HepG2 (cell line): ENCODE measurements around the gene LLGL2. TPM values are rescaled to one million over a fixed set of nuclear protein-coding genes. Genes with fewer than 3 reads are reported as not detected.

Experiments
- FOXO1 ChIP-seq: sonication (generic); formaldehyde crosslinking; IDR thresholded peaks from 2 replicates; pipeline ENCODE4 v1.4.0; 2020; ENCODE audit warnings: missing genetic modification reagents
- NR3C1 ChIP-seq: sonication (generic); formaldehyde crosslinking; IDR thresholded peaks from 2 replicates; pipeline ENCODE4 v1.4.0; 2020; ENCODE audit warnings: missing genetic modification reagents
- REL ChIP-seq: sonication (generic); formaldehyde crosslinking; conservative IDR thresholded peaks from 2 replicates; pipeline ENCODE4 v1.8.0; 2022; ENCODE audit warnings: mild to moderate bottlenecking, missing genetic modification reagents, moderate library complexity
- RFX3 ChIP-seq: IDR thresholded peaks from 2 replicates; pipeline ENCODE4 v1.6.1; 2016; ENCODE audit warnings: missing biosample characterization, missing genetic modification reagents
- ZBTB26 ChIP-seq: IDR thresholded peaks from 2 replicates; pipeline ENCODE4 v1.6.1; 2016; ENCODE audit warnings: missing compliant biosample characterization, missing genetic modification reagents, borderline replicate concordance
- ZBTB3 ChIP-seq: sonication (generic); formaldehyde crosslinking; IDR thresholded peaks from 2 replicates; pipeline ENCODE4 v1.4.0; 2020; ENCODE audit warnings: low read depth, mild to moderate bottlenecking, moderate library complexity, missing genetic modification reagents, borderline replicate concordance
- ZNF142 ChIP-seq: sonication (generic); formaldehyde crosslinking; IDR thresholded peaks from 2 replicates; pipeline ENCODE4 v1.4.0; 2020; ENCODE audit warnings: missing genetic modification reagents
- ZNF143 ChIP-seq: sonication (generic); formaldehyde crosslinking; IDR thresholded peaks from 2 replicates; pipeline ENCODE4 v1.4.0; 2020; ENCODE audit warnings: missing genetic modification reagents
- ZNF235 ChIP-seq: sonication (generic); formaldehyde crosslinking; IDR thresholded peaks from 2 replicates; pipeline ENCODE4 v1.8.1; 2023; ENCODE audit warnings: mild to moderate bottlenecking, missing genetic modification reagents, borderline replicate concordance
- ZNF383 ChIP-seq: sonication (generic); formaldehyde crosslinking; IDR thresholded peaks from 2 replicates; pipeline ENCODE4 v1.4.0; 2020; ENCODE audit warnings: missing genetic modification reagents, mild to moderate bottlenecking, borderline replicate concordance
- ZNF788 ChIP-seq: sonication (generic); formaldehyde crosslinking; IDR thresholded peaks from 2 replicates; pipeline ENCODE4 v1.5.0; 2020; ENCODE audit warnings: mild to moderate bottlenecking, missing genetic modification reagents, borderline replicate concordance
- ZNF841 ChIP-seq: sonication (generic); formaldehyde crosslinking; IDR thresholded peaks from 2 replicates; pipeline ENCODE4 v1.8.1; 2023; ENCODE audit warnings: missing genetic modification reagents, borderline replicate concordance
- polyA plus RNA-seq, 8 experiments: library from polyadenylated mRNA; depleted of rRNA in 3 of 8; stranded (reverse) in 7 of 8; unstranded in 1 of 8; fragments of >200 nt; fragmentation: Illumina TruSeq in 4 of 8; extraction: Trizol in 4 of 8; gene quantifications; 2 replicates each; pipeline versions ENCODE4 v1.2.1 to v1.2.3, GENCODE V29; 2011 to 2016; ENCODE audit warnings: low read depth in 4 of 8, missing spikeins in 1 of 8, mixed read lengths in 1 of 8; ENCODE audit not compliant: insufficient read depth in 1 of 8
- total RNA-seq, 5 experiments: library from RNA; depleted of rRNA; stranded (reverse); fragments of >200 nt; fragmentation: Illumina TruSeq; extraction: Trizol; gene quantifications; 2 replicates each; pipeline ENCODE4 v1.2.3, GENCODE V29; 2016; ENCODE audit warnings: low read depth in 1 of 5
- TF ChIP-seq, protein P1 (sequence below): sonication (generic); formaldehyde crosslinking; IDR thresholded peaks from 2 replicates; pipeline ENCODE4 v1.8.0; 2023; ENCODE audit warnings: mild to moderate bottlenecking, missing genetic modification reagents
- TF ChIP-seq, protein P2 (sequence below): sonication (generic); formaldehyde crosslinking; IDR thresholded peaks from 2 replicates; pipeline ENCODE4 v1.5.1; 2020; ENCODE audit warnings: mild to moderate bottlenecking, missing genetic modification reagents, borderline replicate concordance
- TF ChIP-seq, protein P3 (sequence below): IDR thresholded peaks from 2 replicates; pipeline ENCODE4 v1.6.1; 2016; ENCODE audit warnings: mild to moderate bottlenecking, missing biosample characterization, missing genetic modification reagents

LLGL2 gene
- total and polyA plus RNA-seq, 2 of the 13 experiments (the other 11 are each of a cell fraction or from before 2014, with no cell fraction given), result 83.0 to 86.7 TPM

DNA sequence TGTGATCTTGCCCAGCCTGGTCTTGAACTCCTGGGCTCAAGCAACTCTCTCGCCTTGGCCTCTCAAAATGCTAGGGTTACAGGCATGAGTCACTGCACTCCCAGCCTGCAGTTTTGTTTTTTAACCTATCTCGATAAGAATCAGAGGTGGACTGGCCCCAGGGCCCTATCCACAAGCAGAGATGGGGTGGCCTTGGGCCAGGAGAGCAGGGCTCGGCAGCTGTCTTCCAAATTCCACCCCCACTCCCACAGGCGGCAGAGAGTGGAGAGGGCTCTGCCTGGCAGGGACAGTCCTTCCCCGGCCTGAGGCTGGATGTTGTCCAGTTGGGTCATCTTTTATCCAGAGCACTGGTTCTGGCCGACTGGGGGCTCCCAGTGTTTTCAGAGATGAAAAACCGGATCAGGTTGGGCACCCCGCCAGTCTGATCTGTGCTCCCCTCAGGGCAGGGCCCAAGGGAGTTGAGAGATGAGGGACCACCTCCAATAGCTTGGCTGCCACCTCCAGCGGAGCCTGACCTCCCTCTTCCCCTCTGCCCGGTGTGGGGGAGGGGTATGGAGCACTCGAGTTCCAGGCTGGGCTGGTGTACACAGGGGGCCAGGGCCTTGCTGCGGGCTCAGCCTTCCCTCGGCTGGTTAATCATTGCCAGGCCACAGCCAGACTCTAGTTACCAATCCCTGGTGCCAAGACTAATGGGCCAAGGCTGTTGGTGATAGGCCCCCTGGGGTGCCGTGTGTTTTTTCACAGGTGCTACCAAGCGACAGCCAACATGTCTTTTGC is 31.8 kb downstream of the LLGL2 start (continued):
- TF ChIP-seq ZNF841 (CRISPR knock-in tag), result no peak
- no peak; the same call in 1 of the 2 replicates for TF ChIP-seq ZNF383 (CRISPR knock-in tag)
- TF ChIP-seq REL (CRISPR knock-in tag), result no peak
- 0 out of 2 replicates have a peak, but pooled peaks have one; percentile 59 for TF ChIP-seq ZNF235 (CRISPR knock-in tag)
- peak; percentile 75; the same call in 1 of the 2 replicates for TF ChIP-seq ZBTB26 (CRISPR knock-in tag)
- peak; percentile 98 for TF ChIP-seq FOXO1 (CRISPR knock-in tag)
- no peak for TF ChIP-seq RFX3
- TF ChIP-seq ZNF142 (CRISPR knock-in tag), result no peak; the same call in 1 of the 2 replicates
- peak; percentile 79; the same call in 1 of the 2 replicates for TF ChIP-seq ZBTB3 (CRISPR knock-in tag)
- TF ChIP-seq ZNF788 (CRISPR knock-in tag), result peak; percentile 97; the same call in 1 of the 2 replicates
- no peak for TF ChIP-seq ZNF143 (CRISPR knock-in tag)
- no peak for TF ChIP-seq NR3C1
- TF ChIP-seq, protein P1, sequence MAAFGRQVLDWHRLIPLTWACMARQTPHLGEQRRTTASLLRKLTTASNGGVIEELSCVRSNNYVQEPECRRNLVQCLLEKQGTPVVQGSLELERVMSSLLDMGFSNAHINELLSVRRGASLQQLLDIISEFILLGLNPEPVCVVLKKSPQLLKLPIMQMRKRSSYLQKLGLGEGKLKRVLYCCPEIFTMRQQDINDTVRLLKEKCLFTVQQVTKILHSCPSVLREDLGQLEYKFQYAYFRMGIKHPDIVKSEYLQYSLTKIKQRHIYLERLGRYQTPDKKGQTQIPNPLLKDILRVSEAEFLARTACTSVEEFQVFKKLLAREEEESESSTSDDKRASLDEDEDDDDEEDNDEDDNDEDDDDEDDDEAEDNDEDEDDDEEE (CRISPR knock-in tag), result no peak
- TF ChIP-seq, protein P2, sequence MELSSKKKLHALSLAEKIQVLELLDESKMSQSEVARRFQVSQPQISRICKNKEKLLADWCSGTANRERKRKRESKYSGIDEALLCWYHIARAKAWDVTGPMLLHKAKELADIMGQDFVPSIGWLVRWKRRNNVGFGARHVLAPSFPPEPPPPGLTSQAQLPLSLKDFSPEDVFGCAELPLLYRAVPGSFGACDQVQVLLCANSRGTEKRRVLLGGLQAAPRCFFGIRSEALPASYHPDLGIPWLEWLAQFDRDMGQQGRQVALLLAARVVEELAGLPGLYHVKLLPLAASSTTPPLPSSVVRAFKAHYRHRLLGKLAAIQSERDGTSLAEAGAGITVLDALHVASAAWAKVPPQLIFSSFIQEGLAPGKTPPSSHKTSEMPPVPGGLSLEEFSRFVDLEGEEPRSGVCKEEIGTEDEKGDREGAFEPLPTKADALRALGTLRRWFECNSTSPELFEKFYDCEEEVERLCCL (CRISPR knock-in tag), result no peak
- TF ChIP-seq, protein P3, sequence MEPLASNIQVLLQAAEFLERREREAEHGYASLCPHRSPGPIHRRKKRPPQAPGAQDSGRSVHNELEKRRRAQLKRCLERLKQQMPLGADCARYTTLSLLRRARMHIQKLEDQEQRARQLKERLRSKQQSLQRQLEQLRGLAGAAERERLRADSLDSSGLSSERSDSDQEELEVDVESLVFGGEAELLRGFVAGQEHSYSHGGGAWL (CRISPR knock-in tag), result no peak
